GM19324 (cell line): ENCODE data around the gene NR3C2.

ENCODE experiments used
- ATAC-seq: cut with Tn5 transposase; IDR thresholded peaks from one replicate; pipeline ENCODE4 v1.9.1; 2021; ENCODE audit warnings: mild to moderate bottlenecking, moderate library complexity; ENCODE audit not compliant: unreplicated experiment, low FRiP score

Gene NR3C2

DNA sequence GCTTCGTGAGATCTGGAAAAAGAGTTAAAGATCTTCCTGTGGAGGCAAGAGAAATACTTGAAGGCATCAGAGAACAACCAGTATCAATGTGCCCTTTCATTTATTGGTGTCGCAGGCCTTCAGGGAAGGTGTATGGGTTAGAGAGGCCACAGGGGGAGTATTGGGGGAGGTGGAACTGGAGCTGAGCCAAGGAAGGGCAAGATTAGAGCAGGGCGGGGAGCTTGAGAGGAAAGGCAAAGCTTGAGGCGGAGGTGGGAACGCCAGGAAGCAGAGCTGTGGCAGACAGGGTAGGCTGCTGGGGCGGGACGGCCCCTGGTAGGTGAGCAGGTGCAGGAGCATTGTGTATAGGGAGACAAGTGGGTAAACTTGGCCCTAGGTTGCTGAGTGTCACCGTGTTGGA lies 380.4 kb downstream of the NR3C2 start:
- no peak for ATAC-seq

DNA sequence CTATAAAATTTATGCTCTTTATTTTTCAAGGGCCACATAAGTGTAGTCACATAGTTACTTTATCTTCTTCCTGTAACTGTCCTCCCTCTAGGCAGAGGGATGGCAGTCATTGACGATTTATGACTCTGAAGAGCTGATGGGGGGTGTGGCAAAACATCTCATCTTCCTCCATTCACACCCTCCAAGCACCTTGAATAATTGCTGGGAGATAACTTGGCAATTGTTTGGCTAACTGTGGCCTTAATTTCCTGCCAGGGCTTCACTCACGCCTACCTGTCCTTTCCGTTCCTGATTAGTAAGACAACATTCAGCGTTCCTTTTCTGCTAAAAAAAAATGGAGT lies 381.1 kb downstream of the NR3C2 start:
- no peak for ATAC-seq

DNA sequence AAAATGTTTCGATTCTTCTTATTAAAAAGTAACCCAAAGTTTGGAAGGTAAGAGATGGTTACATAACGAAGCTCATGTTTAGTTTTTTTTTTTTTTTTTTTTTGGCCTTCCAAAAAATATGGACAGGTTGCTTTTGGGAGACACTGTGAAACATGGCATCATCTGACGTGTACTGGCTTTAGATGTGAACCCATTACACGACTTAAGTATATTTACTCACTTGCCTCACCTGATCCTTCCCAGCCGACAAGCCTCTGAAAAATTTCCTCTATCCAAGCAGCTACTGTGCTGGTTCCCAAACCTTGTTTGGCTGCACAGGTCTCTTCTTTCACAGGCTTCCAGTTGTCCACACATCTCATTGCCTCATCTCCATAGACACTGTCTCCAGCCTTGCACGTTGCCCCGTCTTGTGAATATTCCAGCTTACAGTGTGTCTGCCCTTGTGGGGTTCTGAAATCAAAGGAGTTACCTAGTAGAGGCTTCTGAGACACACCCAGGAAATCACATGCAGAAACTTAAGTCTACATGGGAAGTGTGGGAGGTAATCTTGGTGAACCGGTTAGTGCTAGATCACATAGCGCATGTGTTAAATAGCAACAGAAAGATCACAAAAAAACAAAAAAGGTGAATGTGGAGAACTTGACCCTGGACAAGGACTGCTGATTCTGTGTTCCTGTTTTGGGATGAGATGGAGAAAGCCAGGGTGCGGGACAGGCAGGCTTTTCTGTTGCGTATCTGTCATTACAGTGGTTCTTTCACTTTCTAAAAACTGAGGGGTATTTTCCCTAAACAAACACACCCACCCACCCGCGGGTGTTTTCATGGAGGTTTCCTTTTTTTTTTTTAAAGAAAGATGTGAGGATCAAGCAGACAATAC lies 381.7 kb downstream of the NR3C2 start:
- no peak for ATAC-seq

DNA sequence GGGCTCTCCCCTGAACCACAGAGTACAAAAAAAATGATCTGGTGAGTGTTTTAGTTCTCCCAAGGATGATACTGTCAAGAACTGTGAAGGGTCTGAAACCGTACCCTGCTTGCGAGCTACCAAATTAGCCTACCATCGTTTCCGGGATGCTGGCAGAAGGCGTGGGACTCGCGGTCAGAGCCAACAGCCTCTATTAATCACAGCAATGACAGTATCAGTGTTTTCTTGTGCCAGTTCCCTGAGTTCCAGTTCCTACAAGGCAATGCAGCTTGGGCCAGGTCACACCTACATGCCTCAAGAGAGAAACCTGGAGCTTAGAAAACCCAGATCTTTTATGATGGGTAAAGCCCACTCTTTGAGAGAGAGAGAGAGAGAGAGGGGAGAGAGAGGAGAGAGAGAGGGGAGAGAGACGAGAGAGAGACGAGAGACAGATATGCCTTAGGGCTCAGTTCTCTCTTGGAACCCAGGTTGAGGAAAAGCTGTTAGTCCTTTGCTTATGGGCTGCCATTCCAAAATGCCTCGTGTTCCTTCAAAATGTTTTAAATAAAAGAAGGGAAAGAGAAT lies 382.5 kb downstream of the NR3C2 start:
- ATAC-seq = no peak

DNA sequence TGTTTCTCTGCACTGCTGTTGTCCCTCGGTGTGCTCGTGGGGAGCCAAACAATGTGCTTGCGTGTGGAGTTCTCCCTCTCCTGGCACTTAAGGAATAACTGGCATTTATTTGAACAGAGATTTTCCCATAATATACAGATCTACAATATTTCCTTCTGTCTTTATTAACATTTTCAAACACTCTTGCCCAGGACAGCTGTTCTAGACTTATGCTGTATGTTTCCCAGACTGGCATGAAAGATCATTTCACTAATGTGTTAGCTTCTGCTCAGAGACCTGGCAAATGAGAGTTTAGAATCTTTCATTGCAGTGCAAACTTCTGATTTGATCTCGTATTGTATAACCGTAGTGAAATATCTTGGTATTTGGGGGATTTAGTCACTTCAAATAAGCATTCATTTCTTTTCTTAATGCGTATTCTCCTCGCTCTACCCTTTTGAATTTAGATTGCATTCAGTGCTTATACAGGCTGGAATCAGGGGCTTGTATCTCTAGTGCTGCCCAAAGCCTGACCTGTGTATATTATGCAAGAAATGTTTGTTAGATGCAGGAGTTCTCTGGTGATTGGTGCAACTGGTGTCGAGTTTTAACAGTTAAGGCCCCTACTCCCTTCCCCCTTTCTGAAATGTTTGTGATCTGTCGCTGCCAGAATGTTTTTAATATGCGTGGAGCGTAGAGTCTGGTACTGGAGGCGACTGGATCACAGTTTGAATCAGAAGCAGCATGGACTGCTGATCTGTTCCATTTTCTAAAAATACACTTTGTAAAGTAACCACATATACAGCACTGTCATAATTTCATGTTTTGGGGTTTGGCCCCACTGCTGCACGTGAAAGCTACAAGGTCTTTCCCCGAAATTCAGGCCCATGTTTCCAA lies 384.0 kb downstream of the NR3C2 start:
- ATAC-seq = no peak

DNA sequence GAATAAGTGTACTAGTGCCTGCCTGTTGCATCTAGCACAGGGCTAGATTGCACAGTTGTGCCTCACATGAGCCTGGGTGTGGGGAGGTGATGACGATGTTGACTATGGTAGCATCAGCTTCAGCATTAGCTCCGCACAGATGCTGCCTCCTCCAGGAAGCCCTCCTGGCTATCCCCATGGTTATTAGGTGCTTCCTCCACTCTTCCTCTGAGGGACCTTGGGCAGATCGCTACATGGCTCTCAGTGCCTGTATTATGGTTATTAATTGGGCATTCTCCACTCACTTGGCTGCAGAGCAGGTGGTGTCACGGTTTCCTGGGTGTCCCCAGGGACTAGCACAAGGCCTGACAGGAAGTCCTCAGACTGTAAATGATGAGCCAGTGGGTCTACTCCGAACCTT lies 384.7 kb downstream of the NR3C2 start:
- ATAC-seq = peak; percentile 43

DNA sequence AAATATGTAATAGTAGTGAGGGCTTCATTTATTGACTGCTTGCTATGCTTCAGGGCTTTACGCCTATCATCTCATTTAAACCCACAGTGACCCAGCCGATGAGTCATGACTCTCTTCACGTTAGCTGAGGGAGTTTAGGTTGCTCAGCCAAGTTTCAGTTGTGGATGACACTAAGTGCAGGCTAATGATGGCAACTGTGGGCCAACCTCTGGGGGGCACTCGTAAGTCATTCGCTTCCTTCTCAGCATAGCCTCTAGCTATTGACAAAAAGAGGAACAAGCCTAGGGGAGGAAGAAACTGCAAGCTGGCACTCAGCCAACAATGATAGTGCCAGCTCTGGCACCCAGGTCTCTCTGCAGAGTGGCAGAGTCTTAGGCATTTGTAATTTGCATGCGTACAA lies 385.3 kb downstream of the NR3C2 start:
- ATAC-seq = peak; percentile 93

DNA sequence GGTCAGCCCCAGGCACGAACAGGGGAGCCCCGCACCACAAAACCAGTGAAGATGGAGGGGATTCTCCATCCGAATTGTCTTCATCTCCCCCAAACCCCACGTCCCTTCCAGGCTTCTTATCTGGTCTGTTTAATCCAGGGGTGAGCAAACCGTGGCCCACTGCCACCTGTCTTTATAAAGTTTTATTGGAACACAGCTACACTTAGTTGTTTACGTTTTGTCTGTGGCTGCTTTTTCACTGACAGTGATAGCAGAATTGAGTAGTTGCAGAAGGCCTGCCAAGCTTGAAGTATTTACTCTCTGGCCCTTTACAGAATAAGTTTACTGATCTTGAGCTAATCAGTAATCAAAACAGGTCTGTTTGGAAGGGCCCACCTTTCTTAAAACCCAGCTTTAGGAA lies 386.4 kb downstream of the NR3C2 start:
- no peak for ATAC-seq

DNA sequence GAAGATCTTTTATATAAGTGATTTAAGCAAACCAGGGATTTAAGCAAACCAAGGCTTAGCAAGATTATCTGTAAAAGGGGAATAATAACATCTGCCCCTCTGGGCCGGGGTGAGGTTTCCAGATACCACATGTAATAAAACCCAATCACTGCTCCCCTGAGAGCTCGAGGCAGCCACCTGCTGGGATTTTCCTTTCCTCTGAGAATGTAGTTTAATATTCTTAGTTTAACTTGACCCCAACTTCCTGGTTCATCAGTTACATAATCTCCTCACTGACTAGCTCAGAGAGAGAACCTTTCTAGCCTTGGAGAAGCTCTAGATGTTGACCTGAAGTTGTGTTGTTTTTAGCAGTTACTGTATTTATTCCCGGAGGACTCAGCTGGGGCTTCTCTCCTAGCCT lies 387.9 kb downstream of the NR3C2 start:
- ATAC-seq = no peak

DNA sequence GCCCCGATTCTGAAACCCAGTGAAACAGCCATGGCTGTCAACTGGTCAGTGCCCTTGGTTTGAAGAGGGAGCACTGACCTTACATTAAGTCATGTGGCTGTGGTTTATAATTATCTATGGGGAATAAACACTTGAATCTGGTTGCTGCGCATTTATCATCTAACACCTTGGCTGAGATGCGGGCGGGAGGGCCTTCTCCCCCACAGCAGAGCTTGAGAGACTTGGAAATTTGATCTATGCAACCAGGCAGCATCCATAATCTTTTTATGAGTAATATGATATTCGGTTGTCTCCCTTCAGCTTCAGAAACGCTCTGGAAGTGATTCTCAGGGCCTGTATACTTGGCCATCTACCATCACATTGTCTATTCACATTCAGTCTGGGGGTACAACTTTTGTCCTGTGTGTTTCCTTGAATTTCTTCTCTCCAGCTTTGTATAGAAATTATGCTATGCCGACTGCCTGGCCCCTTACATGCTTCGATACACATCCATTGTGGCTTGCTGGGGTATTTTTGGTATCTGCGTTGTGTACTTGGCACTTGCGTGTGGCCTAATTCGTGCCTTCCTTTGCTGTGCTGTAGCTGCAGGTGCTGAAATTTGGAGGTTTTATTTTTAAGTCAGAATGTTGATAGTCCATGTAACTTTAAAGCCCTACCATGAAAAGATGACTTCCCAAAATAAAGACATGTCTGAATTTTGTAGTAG lies 388.8 kb downstream of the NR3C2 start:
- ATAC-seq = no peak

DNA sequence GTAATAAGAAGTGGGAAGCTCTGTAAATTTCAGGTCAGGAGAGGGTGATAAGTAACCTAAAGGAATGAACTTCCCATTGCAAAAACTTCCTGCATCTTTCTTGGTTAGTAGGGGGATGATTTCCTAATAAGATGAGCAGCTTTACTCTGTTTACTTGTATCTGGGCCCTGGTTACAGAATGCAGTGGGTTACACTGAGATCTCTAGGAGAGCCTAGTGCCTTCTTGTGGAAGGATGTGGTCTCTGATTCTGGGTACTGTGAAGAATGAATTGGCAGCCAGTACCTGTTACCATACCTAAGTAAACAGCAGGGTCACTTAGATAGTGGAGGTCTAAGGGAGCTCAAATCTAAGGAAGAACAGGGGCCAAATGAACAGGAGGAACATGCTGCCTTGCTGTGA lies 389.8 kb downstream of the NR3C2 start:
- no peak for ATAC-seq

DNA sequence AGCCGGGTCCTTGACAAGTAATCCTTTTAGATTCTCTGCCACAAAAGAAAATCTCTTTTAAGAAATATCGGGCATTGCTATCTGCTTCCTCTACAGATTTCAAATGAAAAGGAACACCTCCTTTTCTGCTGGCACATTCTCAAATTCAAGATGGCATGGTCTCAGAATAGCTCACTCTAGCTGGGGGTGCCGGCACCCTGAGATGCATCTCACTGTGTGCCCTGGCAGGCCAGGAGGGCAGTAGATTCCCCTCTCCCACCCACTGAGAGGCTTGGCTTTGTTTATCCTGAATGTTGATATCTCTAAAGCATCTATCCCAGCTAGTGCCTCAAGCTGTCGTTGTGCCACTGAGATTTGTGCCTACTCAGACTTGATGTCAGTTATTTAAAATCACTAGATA lies 390.8 kb downstream of the NR3C2 start:
- ATAC-seq = no peak

DNA sequence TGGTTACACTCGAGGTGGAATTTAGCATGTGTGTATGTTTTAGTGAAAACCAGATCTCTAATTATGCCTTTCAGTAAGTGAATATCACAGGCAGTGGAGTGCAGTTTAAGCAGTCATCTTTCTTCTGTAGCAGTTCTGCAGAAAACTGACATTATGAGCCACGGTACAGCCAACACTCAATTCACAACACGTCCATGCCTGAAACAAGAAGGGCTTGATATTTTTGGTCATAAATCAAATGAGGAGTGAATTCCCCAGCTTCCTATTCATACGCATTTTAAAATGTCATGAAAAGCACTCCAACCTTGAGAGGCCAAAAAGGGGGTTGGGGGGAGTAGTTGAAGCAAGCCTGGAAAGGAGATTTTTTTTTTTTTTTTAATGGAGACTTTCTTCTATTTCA lies 393.6 kb downstream of the NR3C2 start:
- ATAC-seq = no peak

DNA sequence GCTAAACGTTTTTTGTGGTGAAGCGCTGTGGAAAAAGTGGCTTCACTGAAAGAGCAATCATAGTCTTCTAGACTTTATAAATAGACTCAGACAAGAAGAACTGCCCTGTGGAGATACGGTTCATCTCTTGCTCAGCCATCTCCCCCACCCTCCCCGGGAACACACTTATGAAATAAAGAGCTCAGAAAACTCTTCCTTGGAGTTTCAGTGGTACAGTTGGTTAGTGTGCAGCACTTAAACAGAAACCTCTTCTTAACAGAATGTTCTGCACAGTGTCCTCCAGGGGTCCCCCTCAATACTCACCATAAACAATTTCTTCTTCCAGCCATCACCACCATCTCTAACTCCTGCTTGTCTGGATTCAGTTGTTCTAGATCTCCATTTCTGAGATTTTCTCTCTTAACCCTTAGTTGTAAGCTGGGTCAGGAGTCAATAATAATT lies 397.3 kb downstream of the NR3C2 start:
- peak; percentile 87 for ATAC-seq

DNA sequence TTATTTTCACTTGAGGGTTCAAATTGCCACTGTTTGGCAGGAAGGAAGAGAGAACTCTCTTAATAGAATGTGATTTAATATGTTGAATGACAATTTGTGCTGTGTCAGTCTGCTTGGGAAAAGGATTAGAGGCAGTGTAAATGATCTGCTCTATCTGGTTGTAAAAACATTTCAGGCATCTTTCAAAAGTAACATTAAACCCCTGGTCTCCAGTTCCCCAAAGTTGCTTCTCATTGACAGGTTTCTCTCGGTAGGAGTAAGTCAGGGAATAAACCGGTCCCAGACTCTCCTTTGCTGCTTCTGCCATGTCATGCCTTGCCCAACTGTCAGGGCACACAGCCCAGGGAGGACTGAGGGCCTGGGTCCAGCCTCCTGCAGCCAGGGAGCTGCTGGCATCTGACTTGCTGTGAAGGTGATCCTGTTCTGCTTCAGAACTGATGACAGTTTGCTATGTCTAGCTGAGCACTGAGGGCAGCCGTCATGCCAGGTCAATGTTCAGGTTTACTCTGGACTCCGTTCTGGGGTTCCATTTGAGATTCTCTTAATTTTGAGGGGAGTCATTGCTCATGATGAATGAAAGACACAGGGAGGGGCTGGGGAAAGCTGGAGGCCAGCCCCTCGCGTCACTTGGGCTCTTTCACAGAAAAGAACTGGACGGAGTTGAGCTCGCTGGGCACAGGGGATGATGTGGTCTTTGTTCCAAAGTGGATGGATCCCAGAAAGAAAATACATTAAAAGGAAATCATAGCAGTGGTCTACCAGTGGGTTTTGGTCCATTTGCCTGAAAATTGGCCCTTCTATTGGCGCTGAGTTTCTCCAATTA lies 397.9 kb downstream of the NR3C2 start:
- peak; percentile 17 for ATAC-seq

DNA sequence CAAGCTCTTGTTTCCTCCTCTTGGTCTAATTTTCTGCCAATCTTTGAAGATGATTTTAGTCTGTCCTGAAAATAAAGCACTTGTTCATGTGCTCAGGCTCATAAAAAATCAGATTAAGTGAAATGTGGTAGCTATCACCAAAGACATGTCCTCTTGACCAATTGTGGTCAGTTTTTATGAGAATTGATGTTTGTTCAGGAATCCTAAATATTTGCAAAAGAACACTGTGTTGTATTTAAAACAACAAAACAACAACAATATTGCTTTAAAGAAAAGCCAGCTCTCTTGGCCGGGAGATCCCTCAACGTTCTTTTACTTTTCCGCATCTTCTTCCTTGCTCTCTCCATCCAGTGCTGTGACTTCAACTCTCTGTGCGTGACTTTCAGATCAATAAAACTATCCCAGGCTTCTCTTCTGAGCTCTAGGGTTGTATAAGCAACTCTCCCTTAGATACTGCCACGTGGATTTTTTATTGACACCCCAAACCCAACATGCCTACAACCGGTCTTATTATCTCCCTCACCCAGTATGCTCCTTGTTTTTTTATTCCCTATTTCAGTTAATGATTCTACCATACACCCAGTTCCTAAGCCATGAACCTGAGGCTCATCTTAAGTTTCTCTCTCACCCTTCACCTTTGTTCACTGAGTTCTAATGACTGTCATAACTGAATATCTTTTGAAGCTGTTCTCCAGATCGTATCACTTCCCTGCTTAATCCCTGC lies 400.4 kb downstream of the NR3C2 start:
- no peak for ATAC-seq

DNA sequence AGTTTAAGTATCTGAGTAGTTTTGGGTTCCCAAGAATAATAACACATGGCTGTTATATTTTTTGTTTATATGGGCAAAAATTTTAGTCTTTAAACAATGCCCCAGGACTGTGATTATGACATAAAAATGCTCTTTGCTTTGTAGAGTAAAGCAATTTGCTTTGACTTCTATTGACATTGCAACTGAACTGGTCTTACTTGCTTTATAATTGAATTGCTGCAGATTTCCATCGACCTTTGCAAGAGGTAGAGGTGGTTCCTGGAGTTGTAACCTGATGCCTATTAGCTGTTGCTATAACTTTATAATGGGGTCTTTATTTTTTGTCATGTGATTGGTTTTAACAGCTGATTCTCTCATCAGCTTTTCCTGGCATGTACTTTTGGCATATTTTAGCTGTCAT lies 407.4 kb downstream of the NR3C2 start:
- no peak for ATAC-seq

DNA sequence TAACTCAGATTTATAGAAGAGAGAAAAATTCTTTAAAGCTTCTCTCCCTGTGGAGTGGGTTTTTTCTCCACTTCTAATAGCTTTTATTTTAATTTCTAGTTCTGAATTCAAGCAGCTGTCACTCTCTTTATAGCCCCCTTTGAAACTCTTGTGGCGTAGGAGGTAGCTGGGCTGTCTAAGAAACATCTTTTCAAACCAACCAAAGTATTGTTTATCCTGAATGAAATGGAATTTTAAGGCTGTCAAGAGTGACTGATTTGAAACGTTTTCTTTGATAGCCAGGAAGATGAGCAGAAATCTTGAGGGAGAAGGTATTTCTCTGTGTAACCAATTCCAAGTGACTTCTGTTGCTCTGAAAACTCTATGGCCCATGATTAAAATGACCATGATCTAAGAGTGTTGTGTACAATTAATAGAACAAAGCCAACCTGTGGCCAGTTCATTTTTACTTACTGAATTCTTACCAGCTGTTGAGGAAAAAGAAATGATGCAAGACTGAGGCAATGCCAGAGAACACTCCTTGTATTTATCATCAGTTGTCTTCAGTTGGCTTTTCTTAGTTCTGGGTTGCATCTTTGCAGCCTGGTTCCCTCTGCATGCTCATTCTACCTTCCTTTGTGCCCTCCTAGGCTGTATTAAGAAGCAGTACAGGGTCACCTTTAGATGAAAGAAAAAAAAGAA lies 411.9 kb downstream of the NR3C2 start:
- ATAC-seq = no peak

DNA sequence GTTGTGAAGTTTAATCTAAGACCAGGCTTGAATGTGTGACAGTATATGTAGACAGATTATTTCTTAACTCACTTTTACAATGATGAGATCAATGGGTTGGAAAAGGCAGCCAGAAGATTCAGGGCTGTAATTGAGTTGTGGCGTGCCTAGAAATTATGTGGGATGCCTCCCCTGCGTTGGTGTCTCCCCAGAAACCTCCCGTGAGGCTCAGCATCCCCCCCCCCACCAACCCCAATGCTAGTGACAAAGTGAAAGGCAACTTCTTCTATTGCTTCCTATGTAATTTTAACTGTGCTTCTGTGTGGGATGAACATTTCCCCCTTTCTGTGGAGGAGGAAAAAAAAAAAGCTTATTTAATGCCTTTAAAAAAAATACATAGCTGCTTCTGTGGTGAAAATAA lies 412.4 kb downstream of the NR3C2 start:
- ATAC-seq = no peak
